GM21381 (cell line): ENCODE results near the gene PLCH1.

Experiments used
- ATAC-seq: cut with Tn5 transposase; IDR thresholded peaks from one replicate; pipeline ENCODE4 v1.9.1; 2021; ENCODE audit warnings: mild to moderate bottlenecking, moderate library complexity; ENCODE audit not compliant: unreplicated experiment

PLCH1 gene

DNA sequence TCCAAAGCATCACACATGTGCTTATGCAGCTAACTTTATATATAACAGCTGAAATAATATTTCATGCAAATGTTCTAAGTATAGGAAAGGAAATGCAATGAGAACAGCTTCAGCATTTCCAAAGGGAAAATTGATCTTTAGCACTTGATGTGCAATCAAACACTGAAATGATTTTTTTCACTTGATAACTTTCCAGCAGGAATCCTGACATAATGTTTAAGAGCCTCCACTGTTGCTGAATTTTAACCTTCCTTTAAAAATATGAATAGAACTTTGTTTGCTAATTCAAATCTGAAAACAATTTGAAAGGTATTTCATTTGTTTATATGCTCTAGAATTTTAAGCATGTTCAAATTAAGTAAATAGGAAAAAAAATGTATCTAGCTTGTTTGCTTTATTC, 354.5 kb downstream of the PLCH1 start:
- ATAC-seq: no peak

DNA sequence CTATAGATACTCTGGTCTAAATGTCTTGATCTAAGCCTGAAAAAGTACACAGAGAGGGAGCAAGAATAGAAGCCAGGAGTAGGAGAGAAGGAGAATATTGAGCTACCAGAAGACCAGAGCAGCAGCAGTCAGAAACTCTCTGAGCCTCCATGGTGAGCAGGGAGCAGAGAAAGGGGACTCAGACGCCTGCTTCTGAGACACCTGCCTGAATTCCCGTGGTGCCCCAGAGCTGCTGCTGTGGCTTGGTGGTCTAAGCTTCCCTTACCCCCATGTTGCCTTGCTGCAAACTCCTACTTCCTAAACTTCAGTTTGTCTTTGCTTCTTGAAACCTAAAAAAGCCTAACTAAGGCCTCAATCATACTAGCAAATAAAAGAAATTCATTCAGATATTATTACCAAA, 356.5 kb downstream of the PLCH1 start:
- no peak for ATAC-seq

DNA sequence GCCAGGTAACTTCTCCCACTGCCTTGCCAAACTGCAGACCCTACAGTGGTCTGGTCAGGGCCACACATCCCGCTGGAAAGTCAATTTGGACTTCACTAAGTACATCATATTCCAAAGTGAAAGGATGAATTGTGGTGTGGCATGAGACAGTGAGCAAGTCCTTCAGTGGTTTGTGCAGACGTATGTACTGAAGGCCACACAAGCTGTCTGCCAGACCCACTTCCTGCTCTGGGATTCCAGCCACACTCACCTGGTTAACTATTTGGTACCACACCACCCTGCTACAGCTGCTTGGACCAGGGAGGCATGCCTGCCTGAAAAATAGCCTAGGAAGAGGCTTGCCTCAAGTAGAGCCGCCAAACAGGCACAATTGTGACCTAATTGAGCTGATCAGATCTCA, 357.3 kb downstream of the PLCH1 start:
- ATAC-seq: no peak

DNA sequence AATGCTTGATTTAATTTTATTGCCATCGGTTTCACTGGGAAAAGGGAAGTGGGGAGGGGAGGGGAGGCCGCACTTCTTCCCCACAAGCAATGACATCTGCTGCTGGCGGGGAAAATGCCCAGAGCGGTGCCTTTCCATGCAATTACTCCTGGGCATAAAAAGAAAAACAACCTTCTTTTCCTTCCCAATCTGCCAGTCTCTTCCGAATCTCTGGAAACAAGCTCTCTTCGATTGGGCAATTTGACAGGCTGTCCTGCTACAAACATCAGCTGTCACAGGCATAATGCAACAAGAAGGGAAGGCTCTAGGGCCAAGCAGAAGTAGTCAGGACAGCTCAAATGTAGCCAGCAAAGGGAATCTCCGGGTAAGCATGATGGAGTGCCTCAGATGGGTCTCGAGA, 358.0 kb downstream of the PLCH1 start:
- ATAC-seq: no peak

DNA sequence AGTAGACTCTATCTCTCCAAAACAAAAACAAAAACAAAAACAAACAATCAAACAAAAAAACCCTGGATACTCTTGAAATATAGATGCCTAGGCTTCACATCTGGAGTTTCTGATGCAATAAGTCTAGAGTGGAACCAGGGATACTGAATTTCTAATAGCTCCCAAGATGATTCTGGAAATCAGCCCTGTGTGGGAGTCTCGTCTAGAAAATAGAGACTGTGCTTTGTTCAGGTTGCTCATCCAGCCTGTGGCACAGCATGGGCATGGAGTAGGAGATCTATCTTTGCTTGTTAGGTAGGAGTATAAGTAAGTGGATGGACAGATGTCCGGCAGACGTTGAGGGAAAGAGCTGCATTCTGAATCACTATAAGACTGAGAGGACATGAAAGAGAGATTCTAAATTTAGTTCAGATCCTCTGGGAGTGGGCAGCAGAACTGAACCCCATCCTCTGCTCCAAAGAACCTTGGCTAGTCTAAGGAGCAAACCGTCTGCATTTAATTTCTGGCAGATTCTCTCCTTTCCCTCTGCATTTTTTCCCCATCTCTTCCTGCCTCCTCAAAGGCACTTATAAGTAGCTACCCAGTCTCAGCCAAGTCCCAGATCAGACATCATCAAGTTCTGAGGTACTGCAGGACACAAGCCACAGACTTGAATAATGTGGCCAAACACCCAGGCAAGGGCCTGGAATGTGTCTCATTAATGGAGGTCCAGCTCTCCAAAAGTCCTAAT, 358.8 kb downstream of the PLCH1 start:
- ATAC-seq: no peak

DNA sequence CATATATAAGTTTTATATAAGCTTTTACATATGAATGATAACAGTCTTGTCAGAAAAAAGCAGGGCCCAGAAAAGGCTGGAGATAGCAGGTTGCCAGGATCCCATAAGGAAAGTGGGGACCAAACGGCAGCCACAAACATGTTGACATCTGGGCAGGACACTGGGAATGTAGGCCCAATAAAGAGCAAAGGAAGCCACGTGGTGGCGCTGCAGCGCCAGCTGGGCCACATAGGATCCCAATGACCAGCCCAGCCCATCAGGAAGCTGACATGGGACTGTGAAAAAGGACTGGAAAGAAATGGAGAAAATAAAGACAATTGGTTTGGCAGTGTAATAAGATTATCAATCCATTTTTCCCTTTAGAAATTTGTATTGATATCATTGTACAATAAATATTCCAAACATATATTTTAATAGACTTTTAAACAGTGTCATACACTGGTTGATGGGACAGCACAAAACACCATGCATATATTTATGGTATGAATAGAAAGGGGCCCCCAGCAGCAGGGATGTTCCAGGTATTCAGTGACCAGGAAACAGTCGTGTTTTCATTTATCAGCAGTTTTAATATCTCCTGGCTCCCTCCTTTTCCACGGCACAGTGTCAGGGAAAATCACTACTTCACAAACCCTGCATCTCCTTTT, 362.4 kb downstream of the PLCH1 start:
- no peak for ATAC-seq

DNA sequence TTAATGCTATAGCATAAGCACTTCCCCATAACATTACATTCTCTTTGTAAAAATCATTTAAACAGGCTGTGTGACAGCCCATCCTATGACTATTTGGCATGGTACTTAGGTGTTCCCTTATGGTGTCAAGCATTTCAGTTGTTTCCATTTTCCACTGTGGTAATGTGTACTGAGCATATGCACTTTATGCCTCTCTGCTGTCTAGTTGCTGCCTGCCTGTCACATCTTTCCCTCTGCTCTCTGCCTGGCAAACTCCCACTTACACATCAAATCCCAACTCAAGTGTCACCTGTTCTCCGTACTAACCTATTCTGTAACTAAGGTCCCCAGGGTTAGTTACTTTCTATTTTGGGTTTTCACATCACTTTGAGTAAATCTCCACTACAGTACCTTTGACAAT, 367.0 kb downstream of the PLCH1 start:
- ATAC-seq: no peak

DNA sequence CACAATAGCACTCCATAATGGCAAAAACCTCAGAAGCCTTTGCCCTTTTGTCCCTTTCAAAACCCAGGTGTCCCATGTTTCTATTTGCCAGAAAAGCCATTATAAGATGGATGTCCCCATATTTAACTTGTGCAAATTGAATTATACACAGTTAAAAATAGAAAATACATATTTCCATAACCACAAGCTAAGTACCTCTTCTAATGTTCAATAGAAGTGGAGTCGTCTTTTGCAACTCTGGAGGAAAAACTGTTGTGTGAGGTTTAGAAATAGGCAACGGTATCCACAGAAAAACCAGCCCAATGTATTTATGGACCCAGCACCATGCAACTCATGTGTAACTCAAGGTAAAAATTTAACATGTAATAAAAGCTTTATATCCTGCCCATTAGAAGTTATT, 367.8 kb downstream of the PLCH1 start:
- no peak for ATAC-seq

DNA sequence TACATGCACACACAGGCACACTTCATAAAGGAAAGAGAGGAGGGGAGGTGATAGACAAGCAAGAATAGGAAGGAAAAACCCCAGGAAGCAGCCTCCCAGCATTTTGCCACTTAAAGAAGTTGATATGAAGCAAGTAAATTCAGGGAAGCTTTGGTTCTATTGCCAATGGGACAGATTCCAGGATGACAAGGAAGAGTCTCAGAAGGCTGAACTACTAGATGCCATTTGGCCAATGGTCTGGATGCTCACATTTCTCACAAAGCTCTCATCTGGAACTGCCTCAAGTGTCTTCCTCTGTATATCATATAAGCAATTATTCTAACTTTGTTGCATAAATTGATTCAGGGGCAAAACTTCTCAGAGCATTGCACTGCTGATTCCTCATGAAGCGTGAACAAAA, 372.6 kb downstream of the PLCH1 start:
- no peak for ATAC-seq

DNA sequence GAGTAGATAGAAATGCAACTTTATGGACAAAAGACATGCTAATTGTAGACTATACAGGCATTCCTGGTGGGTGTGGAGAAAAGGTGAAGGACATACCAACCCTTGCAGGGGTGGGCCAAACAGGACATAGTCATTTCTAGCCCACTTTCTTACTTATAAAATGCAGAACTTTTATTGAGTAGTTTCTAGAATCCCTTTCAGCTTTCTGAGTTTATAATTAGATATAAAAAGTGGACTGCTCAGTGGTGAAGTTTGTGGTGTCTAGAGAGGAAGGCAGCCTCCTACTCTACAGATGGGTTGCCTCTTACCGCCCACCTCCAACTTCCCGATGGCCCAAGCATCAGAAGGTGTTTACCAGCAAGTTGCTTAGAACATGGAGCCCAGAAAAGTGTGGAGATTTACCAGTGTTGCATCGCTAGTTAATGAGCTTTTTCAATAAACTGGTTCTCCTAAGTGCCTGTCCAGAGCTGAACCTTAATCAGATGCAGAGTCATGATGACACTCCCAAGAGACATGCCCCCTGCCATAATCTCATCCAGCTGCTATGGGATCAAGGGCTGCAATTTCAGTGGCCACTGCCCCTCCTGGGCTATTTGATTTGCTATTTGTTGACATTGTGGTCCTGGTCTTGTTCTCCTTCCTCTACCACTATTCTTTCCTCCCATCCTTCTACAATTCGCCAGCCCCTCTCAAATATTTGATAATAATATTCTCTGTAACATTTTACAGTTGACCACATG, 373.9 kb downstream of the PLCH1 start:
- no peak for ATAC-seq

DNA sequence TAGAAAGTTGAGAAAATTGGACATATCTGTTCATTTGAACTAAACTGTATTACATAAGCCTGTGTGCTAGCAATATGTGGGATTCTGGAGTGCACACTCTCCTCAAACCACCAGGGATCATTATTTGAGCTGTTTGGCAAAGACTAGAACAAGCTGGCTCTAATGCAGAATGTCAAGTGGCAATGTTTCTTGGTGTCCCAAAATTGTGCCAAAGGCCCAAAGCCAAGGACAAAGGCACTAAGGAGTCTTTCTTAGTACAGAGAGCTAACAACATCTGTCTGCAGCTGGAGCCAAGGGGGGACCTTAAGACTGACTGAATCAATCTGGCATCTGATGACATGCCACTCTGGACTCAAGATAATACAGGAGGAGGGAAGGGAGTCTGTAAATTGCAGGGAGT, 374.7 kb downstream of the PLCH1 start:
- ATAC-seq: no peak

DNA sequence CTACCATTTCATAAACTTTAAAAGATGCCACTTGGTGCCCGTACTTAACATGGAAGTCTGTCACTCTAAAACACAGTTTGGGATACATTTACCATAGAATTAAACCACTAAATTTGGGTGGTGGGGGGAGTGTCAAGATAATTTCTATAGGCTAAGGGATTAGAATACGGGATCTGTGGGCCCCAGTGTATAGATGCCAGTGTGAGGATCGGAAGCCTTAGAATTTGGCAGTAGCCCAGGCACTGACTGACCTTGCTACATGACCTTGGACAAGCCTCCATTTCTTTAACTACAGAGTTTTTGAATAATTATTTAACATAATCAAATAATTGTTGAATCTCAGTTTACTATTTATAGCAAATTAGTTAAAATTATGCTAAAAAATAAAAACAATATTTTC, 375.1 kb downstream of the PLCH1 start:
- no peak for ATAC-seq

DNA sequence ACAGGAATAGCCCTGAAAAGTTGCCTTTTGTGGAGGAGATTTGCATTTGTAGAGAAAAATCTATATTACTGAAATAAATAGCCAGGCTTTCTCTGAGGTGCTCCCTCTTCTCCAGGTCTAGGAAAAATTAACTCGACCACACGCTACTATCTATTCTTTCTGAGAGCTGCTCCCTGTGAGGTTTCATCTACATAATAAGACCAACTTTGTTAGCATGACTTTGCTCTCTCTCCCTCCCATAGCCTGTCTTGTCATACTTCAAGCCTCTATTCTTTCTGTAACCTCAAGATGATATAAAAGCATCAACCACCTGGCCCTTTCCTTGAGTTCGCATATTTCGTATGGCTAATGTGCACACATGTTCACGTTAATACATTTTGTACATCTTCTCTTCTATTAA, 375.6 kb downstream of the PLCH1 start:
- no peak for ATAC-seq

DNA sequence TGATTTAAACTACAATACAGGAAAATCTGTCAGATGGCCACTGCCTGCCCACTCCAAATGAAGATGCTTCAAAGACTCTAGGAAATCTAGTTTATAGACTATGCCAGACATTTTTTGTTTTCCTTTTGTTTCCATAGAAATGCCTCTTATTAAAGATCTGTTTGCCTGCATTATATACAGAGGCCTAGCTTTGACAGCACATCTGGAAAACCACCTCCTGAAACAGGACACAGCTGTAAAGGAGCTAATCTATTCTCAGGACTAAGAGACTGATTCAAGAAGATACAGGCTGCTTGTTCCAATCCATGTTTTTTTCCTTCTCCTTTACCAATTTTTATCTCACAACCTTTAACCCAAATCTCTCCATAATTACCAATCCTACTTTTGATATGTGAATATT, 376.1 kb downstream of the PLCH1 start:
- no peak for ATAC-seq

DNA sequence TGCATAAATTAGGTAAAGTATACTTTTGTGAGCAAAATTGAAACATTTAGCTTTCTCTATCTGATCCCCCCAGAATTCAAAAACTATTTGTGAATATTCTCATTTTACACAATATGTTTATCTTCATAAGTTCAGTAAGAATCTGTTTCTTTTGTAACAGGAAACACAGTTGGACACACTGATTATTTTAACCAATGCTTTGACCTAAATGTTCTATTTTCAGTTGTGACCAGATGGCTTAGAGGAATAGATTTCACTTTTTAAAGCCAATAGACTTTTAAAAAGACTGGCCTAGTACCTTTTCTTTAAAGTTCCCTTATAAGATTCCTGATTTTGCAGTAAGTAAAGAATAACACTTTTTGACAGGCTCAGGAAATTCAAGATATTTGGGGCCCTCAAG, 377.4 kb downstream of the PLCH1 start:
- ATAC-seq: no peak

DNA sequence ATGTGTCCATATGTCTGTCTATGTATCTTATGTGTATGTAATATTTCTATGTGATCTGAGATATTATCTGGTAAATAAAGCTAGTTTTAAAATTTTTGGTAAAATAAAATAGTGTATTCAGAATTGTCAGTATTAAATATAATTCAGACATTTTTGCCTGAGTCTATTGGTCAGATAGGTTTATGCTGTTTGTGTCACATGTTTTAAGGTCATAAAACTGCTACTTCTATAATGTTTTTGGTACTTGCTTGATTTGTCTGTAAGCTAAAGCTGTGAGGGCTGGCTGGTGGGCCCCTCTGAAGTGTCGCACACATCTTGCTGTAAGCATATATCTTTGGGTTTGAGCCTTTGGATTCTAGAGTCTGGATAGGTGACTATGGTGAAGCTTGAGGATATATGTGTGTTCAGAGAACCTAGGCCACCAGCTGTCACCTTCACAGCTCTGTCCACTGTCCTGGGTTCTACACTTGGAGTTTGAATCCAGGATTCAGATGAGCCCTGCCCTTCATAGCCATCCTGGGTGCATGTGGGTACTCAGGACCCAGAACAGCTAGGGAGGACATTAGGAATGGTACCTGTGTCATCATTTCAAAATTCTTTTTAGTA, 379.6 kb downstream of the PLCH1 start:
- ATAC-seq: no peak

DNA sequence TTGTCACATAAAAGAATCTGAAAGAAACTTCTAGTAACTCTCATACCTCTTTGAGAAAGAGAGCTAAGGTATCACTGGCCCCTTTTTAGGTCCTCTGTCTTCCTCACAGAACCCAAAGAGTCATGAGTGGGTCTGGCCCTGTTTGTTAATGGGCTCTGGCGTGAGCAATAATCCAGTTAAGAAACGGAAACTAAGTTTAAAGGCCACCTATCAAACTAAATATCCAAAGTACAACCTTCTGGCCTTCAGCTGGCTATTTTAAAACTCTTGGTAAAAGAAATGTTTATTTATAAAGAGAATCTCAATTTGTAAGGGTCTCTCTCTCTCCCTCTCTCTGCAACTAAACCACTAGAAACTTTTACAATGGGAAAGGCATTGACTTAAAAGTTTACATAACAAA, 380.4 kb downstream of the PLCH1 start:
- no peak for ATAC-seq

DNA sequence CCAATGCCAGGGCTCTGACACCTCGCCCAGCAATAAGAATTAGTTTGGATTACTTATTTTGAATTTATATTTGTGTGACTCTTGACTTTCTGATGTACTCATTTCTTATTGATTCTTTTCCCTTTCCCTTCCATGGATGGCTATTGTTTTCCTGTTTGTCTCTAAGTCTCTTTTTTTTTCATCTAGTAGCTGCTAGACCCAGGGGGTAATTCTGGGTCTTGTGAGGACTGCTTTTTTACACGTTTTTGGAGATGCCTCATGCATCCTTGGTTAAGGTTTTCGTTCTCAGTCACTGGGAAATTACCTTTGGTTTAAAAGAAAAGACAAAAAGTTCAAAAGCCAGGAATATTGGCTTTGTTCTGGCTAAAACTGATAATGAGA, 381.2 kb downstream of the PLCH1 start:
- ATAC-seq: no peak

DNA sequence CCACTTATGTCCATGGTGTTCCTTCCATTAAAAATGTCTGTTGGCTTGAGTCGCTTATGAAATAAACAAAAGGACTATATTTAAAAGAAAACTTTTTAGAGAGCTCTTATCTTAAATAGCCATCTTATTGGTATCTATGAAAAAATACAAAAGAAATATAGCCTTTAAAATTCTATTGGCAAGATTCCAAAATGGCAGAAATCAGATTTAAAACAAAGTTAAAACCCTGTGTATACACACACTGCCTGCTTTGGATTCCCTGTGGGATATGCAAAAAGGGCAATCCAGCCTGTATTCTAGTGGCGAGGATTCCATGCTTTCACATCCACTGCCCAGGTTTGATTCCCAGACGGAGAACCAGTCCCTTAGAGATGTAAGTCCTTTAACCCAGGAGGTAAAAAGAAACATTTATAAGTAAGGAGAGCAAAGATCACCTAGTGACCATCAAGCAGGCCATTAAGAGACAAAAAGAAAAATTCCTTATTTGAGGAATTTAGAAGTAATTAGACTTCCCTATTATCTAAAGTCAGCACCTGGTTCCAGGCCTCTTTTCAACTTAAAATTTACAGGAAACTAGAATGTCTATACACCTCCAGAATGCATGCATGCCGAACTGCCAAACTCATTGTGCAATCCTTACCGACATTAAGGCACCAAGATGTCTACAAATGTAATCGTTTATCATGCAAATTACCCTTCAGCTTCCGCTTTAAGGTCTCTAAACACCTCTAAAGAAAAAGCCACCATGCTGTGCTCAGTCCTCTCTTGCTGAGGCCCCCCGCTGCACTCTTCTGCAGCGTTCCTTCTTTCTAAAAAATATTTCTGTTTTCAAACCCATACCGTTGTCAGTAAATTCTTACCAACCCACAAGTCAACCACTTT, 381.8 kb downstream of the PLCH1 start:
- no peak for ATAC-seq

DNA sequence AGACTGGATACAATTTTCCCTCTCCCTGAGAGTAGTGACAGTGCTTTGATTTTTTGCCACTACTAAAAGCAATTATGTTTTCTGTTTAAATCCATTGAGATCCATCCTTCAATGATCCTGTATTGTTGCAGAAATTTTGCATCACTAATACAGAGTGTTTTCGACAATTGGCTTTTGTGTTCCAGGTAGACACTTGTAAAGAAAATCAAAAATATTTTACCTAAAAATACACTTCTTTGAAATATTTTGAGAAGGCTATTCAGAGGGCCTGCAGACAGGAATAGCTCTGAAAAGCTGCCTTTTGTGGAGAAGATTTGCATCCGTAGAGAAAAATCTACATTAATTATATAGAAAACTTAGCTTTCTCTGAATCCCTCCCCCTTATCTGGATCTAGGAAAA, 384.6 kb downstream of the PLCH1 start:
- ATAC-seq: no peak
